Midbrain (tissue), 1 donor: ENCODE data around the gene MYO6.
"Not testable (repeated sequence)": the region's sequence is repeated elsewhere in the genome, so short reads cannot be mapped to it uniquely, and the experiment has no call there.

Experiments
- DNase-seq: peaks from one replicate; lab custom pipeline; 2025; lab: John Stamatoyannopoulos, UW

MYO6 gene

DNA sequence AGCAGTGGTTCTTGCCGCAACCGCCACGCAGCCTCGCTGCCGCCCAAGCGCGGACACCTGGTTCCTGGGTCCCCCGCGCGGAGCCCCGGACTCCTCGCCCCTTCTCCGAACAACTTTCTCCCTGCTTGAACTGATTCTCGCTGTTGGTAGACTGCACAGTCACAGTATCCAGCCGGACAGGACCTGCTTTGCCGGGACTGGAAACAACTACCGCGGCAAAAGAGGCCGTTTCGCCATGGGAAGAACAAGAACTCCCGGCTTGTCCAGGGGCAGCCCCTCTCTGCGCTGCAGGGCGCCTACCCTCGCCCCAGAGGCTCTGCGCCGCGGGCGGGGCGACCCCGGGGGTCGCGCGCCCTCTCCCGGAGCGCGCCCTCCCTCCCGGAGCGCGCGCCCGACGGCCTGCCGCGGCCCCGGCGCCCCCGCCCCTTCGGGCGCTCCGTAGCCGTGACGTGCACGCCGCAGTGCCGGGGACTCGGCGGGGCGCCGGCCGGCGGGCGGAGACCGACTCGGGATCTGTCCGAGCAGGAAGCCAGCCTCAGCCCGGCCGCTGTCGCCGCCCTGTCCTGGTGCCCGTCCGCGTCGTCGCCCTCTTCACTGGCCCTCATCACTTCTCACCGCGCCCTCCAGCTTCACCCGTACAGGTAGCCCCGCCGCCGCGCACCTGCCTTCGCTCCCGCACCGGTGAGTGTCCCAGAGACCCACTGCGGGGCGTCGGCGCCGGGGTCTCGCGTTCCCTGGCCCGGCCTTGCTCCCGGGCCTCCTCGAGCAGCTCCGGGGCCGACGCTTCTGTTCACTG lies at the start of gene MYO6:
MYO6 (plus strand) TSS at position 497 of the 796 bp plus-strand sequence. CDS start 68,309 bp downstream, outside the sequence.
- peak; percentile 77 for DNase-seq

DNA sequence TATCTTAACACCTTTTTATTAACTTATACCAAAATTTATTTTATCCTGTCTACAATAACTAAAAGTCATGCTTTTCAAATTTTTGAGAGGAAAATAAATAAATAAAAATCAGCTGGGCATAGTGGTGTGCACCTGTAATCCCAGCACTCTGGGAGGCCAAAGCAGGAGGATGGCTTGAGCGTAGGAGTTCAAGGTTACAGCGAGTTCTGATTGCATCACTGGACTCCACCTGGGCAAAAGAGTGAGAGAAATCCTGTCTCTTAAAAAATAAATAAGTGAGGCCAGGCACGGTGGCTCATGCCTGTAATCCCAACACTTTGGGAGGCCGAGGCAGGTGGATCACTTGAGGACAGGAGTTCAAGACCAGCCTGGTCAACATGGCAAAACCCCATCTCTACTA lies 40.7 kb upstream of the MYO6 start:
- DNase-seq: not testable (repeated sequence)

DNA sequence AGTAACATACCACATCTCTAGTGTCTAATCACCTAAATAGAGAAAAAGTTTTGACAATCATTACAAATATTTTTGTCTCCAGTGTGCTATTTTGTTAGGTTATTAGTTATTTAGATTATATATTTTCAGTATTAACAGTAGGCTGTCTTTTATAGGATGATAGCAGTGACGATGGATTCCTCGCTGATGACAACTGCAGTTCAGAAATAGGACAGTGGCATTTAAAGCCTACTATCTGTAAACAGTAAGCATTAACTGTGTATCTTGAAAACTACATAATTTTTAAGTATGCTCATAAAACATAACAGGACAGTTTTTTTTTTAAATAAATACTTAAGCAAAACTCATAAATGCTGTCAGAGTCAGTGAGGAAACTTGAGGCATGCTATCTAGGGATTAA lies 37.9 kb upstream of the MYO6 start:
- DNase-seq: no peak

DNA sequence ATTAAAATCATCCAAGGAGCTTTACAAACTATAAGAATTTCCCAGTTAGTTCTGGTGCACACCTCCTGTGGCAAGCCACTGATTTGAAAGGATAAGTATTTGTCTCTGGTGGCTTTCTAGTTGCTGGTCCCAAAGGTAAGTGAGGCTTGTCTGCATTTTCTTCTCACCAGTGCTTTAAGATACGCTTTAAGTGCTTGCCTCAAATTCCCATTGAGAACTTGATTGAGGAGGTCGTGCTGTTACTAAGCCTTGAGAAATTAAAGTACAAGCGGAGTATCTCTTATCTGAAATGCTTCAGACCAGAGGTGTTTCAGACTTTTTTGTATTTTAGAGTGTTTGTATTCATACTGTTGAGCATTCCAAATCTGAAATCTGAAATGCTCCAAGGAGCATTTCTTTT lies 29.9 kb upstream of the MYO6 start:
- DNase-seq: no peak

DNA sequence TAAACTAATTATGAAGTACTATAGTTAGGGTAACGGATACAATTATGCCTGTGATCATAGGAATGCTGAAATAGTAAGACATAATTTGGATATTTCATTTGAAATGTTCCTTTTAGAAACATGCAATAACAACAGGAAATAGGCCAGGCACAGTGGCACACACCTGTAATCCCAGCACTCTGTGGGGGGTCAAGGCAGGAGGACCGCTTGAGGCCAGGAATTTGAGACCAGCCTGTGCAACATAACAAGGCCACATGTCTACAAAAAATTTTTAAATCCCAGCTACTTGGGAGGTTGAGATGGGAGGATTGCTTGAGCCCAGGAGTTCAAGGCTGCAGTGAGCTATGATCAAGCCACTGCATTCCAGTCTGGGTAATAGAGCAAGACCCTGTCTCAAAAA lies 25.7 kb upstream of the MYO6 start:
- no peak for DNase-seq

DNA sequence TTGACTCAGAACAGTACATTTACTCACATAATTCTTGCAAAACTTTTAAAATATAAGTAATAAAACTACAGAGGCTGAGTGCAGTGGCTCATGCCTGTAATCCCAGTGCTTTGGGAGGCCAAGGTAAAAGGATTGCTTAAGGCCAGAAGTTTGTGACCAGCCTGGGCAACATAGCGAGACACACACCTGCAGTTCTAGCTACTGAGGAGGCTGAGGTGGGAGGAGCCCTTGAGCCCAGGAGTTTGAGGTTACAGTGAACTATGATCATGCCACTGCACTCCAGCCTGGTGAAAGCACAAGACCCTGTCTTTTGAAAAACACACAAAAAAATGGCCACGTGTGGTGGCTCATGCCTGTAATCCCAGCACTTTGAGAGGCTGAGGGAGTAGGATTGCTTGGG lies 21.8 kb upstream of the MYO6 start:
- no peak for DNase-seq

DNA sequence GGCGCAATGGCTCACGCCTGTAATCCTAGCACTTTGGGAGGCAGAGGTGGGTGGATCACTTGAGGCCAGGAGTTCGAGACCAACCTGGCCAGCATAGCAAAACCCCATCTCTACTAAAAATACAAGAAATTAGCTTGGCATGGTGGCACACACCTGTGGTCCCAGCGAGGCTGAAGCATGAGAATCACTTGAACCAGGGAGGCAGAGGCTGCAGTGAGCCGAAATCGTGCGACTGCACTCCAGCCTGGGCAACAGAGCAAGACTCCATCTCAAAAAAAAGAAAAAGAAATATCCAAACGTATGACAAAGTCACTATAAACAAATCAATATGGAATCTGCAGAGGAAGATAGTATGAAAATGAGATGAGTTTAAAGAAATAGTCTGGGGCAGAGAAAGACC lies 18.0 kb upstream of the MYO6 start:
- DNase-seq: not testable (repeated sequence)

DNA sequence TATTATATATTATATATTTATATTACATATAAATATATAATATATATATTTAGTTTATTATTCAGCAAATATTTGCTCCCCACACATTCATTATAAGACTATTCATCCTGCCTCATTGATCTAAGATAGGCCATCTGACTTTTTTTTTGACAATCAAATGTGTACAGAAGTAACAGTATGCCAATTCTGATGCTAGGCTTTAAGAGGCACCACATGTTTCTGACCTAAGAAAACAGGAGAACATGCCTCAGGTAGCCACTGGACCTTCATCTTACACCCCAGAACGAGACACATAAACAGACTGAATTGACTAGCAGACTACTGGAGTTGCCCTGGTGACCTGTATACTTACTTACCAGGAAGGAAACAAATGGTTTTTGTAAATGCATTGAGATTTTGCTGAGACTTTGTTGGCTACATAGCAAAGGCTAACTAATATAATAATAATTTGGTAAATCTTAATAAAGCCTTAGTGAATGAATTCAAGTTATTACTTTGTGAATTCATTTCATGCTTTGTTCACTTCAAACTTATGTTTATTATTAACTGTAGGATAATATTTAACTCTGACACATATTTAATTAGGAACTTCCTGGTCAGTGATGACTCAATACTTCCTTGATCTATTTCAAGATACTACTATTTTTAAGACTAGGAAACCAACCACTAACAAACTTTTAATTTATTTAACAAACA lies 13.4 kb upstream of the MYO6 start:
- no peak for DNase-seq

DNA sequence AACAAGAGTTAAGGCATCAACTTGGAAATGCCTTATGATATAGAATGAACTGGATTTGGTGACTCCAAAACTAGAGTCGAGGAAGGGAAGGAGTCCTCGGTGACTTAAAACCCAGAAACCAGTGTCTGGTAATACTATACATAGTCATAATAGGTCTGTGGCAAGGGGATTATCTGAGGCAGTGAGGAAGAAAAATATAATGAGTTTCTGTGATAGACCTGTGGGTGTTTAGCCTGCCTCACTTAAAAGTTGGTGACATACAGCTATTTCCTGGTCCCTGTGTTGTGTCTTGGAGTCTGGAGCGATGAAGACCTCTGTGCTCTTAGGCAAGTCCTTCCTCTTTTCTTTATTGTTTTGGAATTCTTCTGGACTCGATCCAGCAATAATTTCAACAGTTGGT lies 5.1 kb upstream of the MYO6 start:
- DNase-seq: no peak

DNA sequence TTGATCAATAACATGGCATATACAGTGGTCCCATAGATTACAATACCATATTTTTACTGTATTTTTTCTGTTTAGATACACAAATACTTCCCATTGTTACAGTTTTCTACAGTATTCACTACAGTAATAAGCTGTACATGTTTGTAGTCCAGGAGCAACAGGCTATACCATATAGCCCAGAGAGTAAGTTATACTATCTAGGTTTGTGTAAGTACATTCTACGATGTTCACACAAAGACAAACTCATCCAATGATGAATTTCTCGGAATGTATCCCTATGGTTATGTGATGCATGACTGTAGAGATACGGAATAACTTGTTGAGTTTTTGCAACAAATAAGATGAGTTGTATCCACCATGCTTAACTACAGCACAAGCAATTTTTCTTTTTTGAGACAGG lies 3.6 kb upstream of the MYO6 start:
- no peak for DNase-seq

DNA sequence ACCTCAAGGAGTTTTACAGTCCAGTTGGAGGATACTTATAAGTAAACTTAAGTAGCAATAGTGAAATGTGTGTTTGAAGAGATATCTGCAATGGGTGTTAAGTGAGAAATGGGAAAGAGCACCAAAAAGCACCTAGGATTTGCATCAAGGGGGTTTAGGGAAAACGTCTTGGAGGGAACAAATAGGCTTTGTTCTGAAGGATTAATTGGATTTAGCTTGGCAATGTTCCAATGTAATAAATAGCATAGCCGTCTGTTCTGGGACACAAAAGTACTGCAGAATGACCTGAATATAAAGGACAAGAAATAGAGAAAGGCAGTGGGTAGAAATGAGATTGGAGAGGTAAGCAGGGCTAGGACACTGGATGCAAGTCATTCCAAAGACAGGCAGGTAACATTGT lies 2.8 kb upstream of the MYO6 start:
- DNase-seq: no peak

DNA sequence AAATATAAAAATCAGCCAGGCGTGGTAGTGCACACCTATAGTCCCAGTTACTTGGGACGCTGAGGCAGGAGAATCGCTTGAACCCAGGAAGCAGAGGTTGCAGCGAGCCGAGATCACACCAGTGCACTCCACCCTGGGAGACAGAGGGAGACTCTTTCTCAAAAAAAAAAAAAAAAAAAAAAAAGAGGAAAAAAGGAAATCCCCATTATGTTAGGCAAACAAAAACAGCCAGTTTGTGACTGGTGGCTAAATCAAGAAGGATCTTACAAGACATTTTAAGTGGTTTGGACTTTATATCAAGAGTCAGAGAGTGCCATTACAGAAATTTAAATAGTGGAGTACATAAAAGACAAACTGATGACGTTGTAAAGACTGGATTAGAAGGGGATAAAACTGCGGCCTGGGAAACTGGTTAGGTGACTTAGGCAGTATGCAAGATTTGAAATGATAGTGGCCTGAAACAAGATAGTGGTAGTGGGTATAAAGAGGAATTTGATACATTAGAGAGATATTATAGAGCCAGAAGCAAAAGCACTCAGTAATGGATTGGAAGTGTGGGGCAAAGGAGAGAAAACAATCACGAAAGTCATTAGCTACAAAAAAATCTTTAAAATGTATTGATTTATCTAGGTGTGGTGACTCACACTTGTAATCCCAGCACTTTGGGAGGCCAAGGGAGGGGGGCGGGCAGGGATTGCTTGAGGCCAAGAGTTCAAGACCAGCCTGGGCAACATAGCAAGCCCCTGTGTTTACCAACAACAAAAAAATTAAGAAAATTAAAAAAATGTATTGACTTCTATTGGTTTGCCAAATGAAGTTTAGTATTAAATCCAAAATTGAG lies 1.7 kb upstream of the MYO6 start:
- no peak for DNase-seq

DNA sequence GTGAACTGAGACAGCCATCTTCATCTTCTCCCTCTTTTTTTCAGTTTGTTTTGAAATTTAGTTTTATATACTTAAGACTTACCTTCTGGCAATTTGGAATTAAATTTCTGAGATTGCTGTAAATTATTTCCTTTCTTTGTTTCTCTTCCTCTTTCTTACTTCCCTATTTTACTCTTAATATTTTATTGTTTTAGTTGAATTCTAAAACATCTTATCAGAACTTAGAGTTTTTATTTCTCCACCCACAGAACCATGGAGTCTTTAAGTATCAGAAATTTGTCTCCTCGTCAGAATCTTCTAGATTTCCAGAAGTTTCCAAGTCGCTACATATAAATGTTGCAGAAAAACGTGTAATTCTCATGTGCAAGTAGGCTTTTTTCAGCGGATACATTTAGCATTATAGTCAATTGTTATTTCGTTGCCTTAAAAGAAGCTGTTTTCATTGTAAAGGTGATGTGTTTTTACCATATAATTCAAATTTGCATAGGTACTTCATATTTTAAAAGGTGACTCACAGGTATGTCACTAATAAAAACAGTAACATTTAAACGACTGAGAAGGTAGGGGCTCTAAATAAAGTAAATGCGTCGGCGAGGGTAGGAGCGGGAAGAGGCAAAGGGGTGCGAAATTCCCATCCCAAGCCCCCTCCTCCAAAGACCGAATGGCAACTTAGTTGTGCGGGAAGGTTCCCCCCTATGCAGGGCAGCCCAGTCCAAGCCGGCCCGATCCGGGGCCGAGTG lies 866 bp upstream of the MYO6 start:
- no peak for DNase-seq

DNA sequence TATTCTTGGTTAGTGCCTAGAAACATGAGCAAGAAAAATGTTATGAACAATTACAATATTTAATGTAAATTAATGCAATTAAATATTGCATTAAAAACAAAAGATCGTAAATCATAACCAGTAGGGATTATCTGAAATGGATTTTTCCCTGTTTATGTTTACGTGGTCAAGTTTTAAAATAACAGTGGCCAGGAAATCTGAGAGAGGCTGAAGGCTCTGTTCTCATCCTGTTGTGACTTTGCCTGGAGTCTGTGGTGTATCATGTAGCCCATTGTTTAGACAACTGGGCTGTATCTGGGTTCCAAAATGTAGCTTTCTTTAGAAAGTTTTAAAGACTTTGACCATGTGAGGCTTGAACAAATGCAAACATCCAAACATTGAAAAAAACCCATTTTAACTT lies 2.4 kb downstream of the MYO6 start:
- DNase-seq: no peak

DNA sequence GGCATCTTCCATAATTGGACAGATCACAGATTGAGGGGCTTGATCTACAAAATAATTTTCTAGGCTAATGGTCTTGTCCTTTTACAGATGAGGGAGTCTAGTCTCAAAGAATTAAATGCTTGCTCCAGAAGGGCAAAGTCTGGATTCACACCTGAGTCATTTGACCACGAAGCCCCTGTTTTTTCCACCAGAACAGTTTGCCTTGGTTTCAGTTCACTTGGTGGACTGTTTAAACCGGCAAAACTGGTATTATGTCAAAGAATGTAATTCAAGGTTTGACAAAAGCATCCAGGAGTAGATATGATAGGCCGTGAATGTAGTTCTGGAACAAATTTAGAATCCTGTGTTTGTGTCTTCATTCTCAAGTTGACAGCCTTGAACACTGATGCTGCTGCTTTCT lies 3.3 kb downstream of the MYO6 start:
- DNase-seq: no peak

DNA sequence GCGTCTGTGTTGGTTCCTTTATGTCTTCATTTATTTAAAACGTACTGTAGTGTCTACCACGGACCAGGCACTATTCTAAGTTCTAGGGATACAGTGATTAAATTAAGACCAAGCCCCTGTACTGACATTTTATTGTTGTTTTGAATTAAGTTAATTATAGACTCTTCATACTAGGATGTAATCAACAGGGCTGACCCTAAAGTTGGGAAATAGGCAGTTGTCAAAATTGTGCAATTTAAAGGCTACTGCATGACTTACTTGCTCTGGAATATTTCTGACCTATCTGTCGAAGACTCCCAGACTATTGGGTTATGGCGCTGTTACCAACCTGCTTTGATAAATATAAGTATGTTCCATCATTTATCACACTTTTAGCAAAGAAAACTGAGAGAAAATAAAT lies 6.7 kb downstream of the MYO6 start:
- DNase-seq: no peak

DNA sequence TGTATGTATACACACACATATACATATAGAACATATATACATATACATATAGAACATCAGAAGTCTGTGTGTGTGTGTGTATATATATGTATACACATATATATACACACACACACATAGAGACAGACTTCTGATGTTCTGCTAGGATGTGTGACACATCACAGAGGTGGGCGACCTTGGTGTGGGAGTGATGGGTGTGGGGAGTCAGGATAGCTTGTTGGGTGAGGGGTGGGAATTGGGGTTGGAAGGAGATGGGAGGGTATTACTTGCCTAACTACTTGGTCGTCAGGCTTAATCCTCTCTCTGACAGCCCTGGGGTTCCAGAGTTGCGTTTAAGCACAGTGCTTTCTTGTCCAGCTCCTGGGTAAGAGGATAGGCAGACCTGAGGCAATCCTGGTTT lies 8.3 kb downstream of the MYO6 start:
- DNase-seq: no peak

DNA sequence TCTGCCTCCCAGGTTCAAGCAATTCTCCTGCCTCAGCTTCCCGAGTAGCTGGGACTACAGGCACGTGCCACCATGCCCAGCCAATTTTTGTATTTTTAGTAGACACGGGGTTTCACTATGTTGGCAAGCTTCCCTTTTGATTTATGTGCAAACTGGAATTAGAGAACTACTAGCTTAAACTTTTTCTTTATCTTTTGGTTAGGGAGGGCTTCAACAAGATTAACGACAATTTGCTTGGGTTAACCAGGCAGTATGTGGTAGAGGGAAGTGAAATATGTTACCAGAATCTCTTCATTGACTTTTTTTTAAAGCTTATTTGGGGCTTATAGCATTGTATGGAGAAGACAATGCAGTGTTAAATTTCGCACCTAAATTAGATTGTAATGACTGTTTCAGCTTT lies 9.0 kb downstream of the MYO6 start:
- DNase-seq: no peak

DNA sequence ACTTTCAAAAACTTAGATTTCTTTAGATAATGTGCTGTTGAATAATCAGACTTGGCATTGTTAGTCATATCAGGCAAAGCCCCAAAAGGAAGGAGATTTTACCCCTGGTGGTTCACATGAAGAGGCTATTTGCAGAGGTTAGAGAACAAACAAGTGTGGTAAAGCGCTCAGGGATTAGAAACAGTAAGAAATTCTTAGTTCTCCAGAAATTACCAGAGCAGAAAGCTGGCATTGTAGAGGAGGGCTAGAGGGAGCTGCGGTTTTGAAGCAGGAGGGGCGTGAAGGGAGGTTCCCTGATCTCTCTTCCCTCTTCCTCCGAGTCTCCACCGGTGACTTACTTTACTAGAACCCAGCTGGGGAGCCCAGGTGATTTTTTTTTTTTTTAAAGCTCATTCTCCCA lies 10.2 kb downstream of the MYO6 start:
- DNase-seq: no peak

DNA sequence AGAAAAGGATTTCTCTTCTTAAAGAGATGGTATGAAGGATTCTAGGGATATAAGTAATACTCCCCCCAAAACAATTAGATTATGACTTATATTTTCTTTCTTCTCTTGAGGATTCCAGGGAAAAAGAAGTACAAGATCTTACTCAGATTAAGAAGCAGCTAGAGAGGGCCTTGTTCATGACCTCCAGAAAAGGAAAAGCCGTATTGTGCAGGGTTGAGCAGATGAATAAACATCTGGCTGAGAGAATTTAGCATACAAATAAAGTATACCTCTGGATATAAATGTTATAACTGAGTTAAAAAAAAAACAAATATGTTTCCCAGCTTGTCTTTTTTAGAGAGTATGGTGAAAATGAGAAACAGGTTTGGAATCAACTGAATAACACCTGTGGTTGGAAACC lies 11.3 kb downstream of the MYO6 start:
- DNase-seq: no peak

DNA sequence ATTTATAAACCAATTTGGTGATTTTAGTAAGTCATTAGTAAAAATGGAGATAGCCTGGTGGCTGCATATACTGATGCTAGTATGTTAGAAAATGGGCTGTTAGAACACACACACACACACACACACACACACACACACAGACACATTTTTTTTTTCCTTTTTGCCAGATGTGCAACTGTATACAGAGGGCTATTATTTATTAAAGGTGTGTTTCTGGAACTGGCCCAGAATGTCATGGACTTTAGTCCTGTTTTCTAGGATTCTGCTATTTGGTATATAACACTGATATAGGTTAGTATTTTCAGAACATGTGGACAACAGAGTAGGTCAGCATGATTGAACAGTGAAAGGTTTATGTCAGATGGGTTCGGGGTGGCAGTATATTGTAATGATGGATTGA lies 12.4 kb downstream of the MYO6 start:
- no peak for DNase-seq

DNA sequence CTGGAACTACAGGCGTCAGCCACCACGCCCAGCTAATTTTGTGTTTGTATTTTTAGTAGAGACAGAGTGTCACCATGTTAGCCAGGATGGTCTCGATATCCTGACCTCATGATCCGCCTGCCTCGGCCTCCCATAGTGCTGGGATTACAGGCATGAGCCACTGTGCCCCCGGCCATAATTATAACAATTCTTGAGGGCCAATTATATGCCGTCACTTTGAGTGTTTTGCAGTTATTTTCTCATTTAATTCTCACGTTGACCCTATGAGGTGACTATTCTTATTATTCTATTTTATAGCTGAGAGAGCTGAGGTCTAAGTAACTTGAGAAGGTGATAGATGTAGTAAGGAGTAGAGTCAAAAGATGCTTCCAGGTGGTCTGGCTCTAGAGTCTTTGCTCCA lies 13.0 kb downstream of the MYO6 start:
- DNase-seq: no peak
